Breast epithelium (tissue), 4 donors: ENCODE results near the gene COMMD7. TPM values are rescaled to one million over a fixed set of nuclear protein-coding genes. Genes with fewer than 3 reads are reported as not detected.
"Not testable (repeated sequence)": the region's sequence is repeated elsewhere in the genome, so short reads cannot be mapped to it uniquely, and the experiment has no call there.

Source experiments
- DNase-seq, 2 donors: peaks; one replicate each; pipeline ENCODE4 v3.0.0-alpha.2; 2019; ENCODE audit warnings: low spot score in 2 of 2
- H3K27ac ChIP-seq, 2 donors: fragments of 200-600 bp; sonication (generic) in 1 of 2; one replicate each; pipeline ENCODE4 v1.5.1; 2016 to 2019; ENCODE audit warnings: mild to moderate bottlenecking in 1 of 2
- H3K27me3 ChIP-seq, 2 donors: fragments of 200-600 bp; sonication (generic) in 1 of 2; one replicate each; pipeline versions ENCODE4 v1.5.1 to v1.6.0; 2017 to 2019; ENCODE audit warnings: control low read depth in 1 of 2, mild to moderate bottlenecking in 1 of 2
- H3K36me3 ChIP-seq: fragments of 200-600 bp; one replicate; pipeline ENCODE4 v1.5.1; 2019
- H3K4me1 ChIP-seq, 2 donors: fragments of 200-600 bp; sonication (generic); one replicate each; pipeline ENCODE4 v1.5.1; 2016 to 2019; ENCODE audit warnings: control low read depth in 1 of 2
- H3K4me3 ChIP-seq, 3 donors: fragments of 200-600 bp; sonication (generic); 1 replicate in 2 of 3; 2 replicates in 1 of 3; pipeline ENCODE4 v1.5.1; 2016 to 2019; ENCODE audit warnings: mild to moderate bottlenecking in 3 of 3, moderate library complexity in 2 of 3
- H3K9me3 ChIP-seq, 2 donors: fragments of 200-600 bp; sonication (generic) in 1 of 2; one replicate each; pipeline ENCODE4 v1.5.1; 2016 to 2019; ENCODE audit warnings: control low read depth in 1 of 2
- POLR2A ChIP-seq: fragments of 450-650 bp; IDR thresholded peaks from one replicate; pipeline ENCODE4 v1.6.1; 2016; ENCODE audit warnings: antibody characterized with exemption, mild to moderate bottlenecking, moderate library complexity
- POLR2AphosphoS5 ChIP-seq, 3 donors: sonication (generic); formaldehyde crosslinking; IDR thresholded peaks; one replicate each; pipeline ENCODE4 v1.6.1; 2017; ENCODE audit warnings: antibody characterized with exemption in 3 of 3
- intact Hi-C: fragments of 100-400 bp; cut with DNase I; formaldehyde crosslinking; loops from one replicate; pipeline ENCODE4 v1.15.1; 2023; ENCODE audit warnings: low total_unique reads
- total RNA-seq, 3 donors: library from RNA; depleted of rRNA; stranded (reverse); fragments of >200 nt; gene quantifications; one replicate each; pipeline ENCODE4 v1.1.0, GENCODE V29; 2016
- TF ChIP-seq, protein P1 (sequence below), 3 donors: fragments of 450-650 bp; IDR thresholded peaks; one replicate each; pipeline ENCODE4 v1.5.1; 2016 to 2017; ENCODE audit warnings: antibody characterized with exemption in 3 of 3, mild to moderate bottlenecking in 3 of 3, moderate library complexity in 3 of 3

COMMD7 gene
- total RNA-seq, 3 donors from 2014 or later = 22.7 to 30.9 (median 24.3) TPM

DNA sequence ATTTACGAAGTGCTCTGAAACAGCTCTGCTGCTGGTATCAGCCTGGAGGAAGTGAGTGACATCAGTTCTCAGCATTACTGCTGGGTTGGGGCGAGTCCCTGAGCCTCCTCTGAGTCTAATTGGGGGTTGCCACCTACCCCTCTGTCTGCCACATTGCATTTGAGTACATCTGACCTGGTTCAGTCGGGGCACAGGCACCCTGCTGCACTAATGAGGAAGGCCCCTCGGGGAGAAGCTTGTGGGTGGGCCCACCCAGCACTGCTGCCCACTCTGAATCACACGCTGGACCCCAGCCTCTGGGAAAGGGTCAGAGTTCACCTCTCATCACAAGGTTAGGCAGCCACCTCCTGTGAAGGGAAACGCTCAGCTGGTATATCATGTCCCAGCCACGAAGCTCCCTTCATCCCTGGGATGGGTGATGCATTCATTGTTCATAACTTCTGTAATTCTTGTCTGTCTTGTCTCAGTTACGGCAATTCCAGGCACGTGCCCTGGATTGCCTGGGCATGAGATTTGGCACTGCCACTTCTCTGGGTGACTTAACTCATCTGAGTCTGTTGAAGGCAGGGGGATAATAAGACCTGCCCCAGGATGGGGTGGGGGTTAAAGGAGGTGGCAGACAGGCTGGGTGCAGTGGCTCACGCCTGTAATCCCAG, 32.2 kb upstream of the COMMD7 start:
- Histone ChIP-seq H3K27me3 (no peaks in the 10 kb centered on the region), H3K27ac (no peak overlapping the region), H3K4me3 (no peak overlapping the region), H3K36me3 (no peaks in the 10 kb centered on the region), H3K9me3 (no peaks in the 10 kb centered on the region), H3K4me1 (peaks cover 0 to 4% of the 10 kb centered on the region in 2 donors)
- intact Hi-C loops = loop anchor here (2.0 to 10.0 kb wide), 2 partner anchors 41 to 339 kb away; no protein-coding TSS in a partner anchor
- no peak for DNase-seq
- no peak for TF ChIP-seq POLR2AphosphoS5 (IDR thresholded peaks at IDR 0.05)
- TF ChIP-seq, protein P1, sequence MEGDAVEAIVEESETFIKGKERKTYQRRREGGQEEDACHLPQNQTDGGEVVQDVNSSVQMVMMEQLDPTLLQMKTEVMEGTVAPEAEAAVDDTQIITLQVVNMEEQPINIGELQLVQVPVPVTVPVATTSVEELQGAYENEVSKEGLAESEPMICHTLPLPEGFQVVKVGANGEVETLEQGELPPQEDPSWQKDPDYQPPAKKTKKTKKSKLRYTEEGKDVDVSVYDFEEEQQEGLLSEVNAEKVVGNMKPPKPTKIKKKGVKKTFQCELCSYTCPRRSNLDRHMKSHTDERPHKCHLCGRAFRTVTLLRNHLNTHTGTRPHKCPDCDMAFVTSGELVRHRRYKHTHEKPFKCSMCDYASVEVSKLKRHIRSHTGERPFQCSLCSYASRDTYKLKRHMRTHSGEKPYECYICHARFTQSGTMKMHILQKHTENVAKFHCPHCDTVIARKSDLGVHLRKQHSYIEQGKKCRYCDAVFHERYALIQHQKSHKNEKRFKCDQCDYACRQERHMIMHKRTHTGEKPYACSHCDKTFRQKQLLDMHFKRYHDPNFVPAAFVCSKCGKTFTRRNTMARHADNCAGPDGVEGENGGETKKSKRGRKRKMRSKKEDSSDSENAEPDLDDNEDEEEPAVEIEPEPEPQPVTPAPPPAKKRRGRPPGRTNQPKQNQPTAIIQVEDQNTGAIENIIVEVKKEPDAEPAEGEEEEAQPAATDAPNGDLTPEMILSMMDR (IDR thresholded peaks at IDR 0.05) = no peak
- TF ChIP-seq POLR2A = no peak

DNA sequence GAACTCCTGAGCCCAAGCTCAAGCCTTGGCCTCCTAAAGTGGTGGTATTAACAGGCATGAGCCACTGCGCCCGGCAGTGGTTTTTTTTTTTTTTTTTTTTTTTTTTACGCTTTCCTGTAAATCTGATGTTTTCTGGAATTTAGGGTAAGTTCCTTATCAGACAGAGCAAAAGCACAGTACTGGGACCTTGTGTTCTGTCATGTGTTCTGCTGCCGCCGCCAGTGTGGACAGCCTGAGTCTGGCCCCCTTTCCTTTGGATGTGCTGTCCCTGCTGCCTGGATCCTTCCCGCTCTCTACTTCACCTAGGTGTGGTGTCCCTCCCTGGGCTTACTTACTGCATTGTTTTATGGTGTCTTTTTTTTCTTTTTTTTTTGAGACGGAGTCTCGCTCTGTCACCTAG, 30.6 kb upstream of the COMMD7 start:
- intact Hi-C loops = loop anchor here (2.0 to 10.0 kb wide), 2 partner anchors 43 to 341 kb away; no protein-coding TSS in a partner anchor
- no peaks in the 10 kb centered on the region for H3K27me3 ChIP-seq
- H3K4me3 ChIP-seq = no peak overlapping the region
- peaks cover 0 to 4% of the 10 kb centered on the region in 2 donors for H3K4me1 ChIP-seq
- no peak overlapping the region for H3K27ac ChIP-seq
- TF ChIP-seq POLR2AphosphoS5 (IDR thresholded peaks at IDR 0.05) = no peak
- TF ChIP-seq POLR2A = no peak
- TF ChIP-seq, protein P1 (IDR thresholded peaks at IDR 0.05) = no peak
- no peak for DNase-seq
- no peaks in the 10 kb centered on the region for H3K9me3 ChIP-seq
- H3K36me3 ChIP-seq = no peaks in the 10 kb centered on the region

DNA sequence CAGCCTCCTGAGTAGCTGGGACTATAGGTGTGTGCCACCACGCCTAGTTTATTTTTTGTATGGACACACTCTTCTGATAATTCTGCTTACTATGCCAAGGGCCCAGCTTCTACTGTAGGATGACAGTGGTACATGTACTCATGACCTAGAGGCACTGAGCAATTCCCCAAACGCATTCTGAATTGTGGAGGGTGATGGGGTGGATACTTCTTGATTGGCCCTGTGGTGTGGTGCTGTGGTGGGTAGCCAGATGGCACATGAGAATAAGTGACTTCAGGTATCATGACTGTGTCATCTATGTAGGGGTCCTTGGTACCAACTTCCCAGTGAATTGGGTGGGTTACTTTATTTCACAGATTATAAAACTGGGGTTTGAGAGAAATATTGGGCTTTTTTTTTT, 30.0 kb upstream of the COMMD7 start:
- TF ChIP-seq POLR2AphosphoS5 (IDR thresholded peaks at IDR 0.05) = no peak
- TF ChIP-seq POLR2A = no peak
- TF ChIP-seq, protein P1 (IDR thresholded peaks at IDR 0.05) = no peak
- intact Hi-C loops = loop anchor here (10.0 kb wide), 1 partner anchor 342 kb away; no protein-coding TSS in a partner anchor
- no peak for DNase-seq
- Histone ChIP-seq H3K9me3 (no peaks in the 10 kb centered on the region), H3K4me1 (peaks cover 0 to 4% of the 10 kb centered on the region in 2 donors), H3K27ac (no peak overlapping the region), H3K27me3 (no peaks in the 10 kb centered on the region), H3K4me3 (no peak overlapping the region), H3K36me3 (no peaks in the 10 kb centered on the region)

DNA sequence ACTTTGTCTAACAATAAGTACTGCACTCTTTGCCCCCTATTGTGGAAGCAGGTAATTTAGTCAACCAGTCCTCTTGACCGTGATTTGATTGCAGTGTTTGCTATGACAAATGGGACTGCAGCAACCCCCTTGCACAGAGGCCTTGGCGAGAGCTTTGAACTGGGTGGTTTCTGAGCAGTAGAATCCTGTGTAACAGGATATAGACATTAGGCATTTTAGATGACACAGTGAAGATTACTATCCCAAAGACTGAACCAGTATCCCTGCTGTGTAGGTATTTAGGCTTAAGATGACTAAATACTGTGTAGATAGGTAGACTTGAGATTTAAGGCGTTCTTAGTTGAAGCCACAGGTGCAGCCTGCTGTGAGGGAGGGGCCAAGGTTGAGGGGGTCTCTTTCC, 28.8 kb upstream of the COMMD7 start:
- H3K36me3 ChIP-seq = no peaks in the 10 kb centered on the region
- intact Hi-C loops = loop anchor here (10.0 kb wide), 1 partner anchor 343 kb away; no protein-coding TSS in a partner anchor
- H3K4me1 ChIP-seq = peaks cover 0 to 3% of the 10 kb centered on the region in 2 donors
- H3K9me3 ChIP-seq = no peaks in the 10 kb centered on the region
- DNase-seq = no peak
- no peaks in the 10 kb centered on the region for H3K27me3 ChIP-seq
- no peak for TF ChIP-seq POLR2A
- no peak for TF ChIP-seq POLR2AphosphoS5 (IDR thresholded peaks at IDR 0.05)
- TF ChIP-seq, protein P1 (IDR thresholded peaks at IDR 0.05) = no peak
- no peak overlapping the region for H3K4me3 ChIP-seq
- H3K27ac ChIP-seq = no peak overlapping the region

DNA sequence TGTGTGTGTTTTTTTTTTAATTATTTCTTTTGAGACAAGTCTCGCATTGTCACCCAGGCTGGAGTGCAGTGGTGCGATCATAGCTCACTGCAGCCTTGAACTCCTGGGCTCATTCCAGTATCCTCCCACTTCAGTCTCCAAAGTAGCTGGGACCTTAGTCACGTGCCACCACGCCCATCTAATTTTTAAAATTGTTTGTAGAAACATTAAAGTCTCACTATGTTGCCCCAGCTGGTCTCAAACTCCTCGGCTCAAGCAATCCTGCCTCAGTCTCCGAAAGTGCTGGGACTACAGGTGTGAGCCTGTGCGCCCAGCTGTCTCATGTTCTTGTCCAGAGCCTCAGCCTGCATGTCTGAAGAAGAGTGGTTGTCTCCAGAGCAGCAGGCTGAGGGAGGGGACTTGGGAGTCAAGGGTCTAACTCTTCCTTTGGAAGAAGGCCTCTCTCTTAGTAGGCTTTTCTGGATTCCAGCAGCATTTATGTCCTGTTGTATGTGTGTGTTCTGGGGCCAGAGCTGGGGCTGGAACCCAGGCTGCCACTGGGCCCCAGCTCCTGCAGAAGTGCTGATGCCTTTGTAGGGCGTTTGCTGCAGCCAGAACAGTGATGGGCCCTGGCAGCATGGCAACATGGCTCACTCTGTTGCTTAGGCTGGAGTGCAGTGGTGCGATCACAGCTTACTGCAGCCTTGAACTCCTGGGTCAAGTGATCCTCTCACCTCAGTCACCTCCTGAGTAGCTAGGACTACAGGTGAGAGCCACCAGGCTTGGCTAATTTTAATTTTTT, 24.3 kb upstream of the COMMD7 start:
- no peaks in the 10 kb centered on the region for H3K9me3 ChIP-seq
- H3K4me1 ChIP-seq = peaks cover 0 to 6% of the 10 kb centered on the region in 2 donors
- H3K27ac ChIP-seq = no peak overlapping the region
- DNase-seq = no peak
- no peaks in the 10 kb centered on the region for H3K36me3 ChIP-seq
- TF ChIP-seq, protein P1 (IDR thresholded peaks at IDR 0.05) = no peak
- TF ChIP-seq POLR2AphosphoS5 (IDR thresholded peaks at IDR 0.05) (no peak), POLR2A (no peak)
- H3K4me3 ChIP-seq = no peak overlapping the region
- H3K27me3 ChIP-seq = no peaks in the 10 kb centered on the region
- intact Hi-C loops = no loop called here

DNA sequence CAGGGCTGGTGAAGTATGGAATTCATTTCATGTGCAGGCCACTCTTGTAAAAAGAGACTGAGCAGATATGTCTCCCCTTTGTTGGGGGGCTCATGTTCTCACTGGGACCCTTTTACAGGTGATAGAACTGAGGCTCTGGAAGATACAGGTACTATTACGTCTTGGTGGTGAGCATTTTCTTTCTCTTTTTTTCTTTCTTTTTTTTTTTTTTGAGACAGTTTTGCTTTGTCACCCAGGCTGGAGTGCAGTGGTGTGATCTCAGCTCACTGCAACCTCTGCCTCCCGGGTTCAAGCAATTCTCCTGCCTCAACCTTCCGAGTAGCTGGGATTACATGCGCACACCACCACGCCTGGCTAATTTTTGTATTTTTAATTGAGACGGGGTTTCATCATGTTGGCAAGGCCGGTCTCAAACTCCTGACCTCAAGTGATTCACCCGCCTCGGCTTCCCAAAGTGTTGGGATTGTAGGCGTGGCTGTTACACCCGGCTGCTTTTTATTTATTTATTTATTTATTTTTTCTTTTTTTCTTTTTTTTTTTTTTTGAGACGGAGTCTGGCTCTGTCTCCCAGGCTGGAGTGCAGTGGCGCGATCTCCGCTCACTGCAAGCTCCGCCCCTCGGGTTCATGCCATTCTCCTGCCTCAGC, 22.1 kb upstream of the COMMD7 start:
- H3K27me3 ChIP-seq, intact Hi-C loops, H3K27ac ChIP-seq: not testable (repeated sequence)

More for the DNA sequence above, 22.1 kb upstream of the COMMD7 start:
- H3K4me1 ChIP-seq, H3K36me3 ChIP-seq, DNase-seq, H3K4me3 ChIP-seq, H3K9me3 ChIP-seq: not testable (repeated sequence)
